Activated CD8-positive, alpha-beta T cell treated with anti-CD3 and anti-CD28 coated beads, Interleukin-2, amount 10 ng/mL, durations not matched to agents 7 days and 5 days (primary cell): Measurements from ENCODE around the gene NT5M. TPM values are rescaled to one million over a fixed set of nuclear protein-coding genes. Genes with fewer than 3 reads are reported as not detected.
A peak's percentile ranks its signal among the peaks of the same experiment; 100 is the strongest.
"Not testable (repeated sequence)": the region's sequence is repeated elsewhere in the genome, so short reads cannot be mapped to it uniquely, and the experiment has no call there.

Experiments
- ATAC-seq: fragments of 150-1000 bp; cut with Tn5 transposase; one replicate; pipeline ENCODE4 v1.10.0; 2021; ENCODE audit warnings: moderate library complexity
- CTCF ChIA-PET: fragments of 350-600 bp; sonication (Branson Sonifier 250); formaldehyde crosslinking; loops from one replicate; lab custom pipeline; 2021; ENCODE audit warnings: antibody characterized with exemption; lab: Charles Lee
- POLR2A ChIA-PET: fragments of 350-600 bp; sonication (Branson Sonifier 250); formaldehyde crosslinking; loops from one replicate; lab custom pipeline; 2021; ENCODE audit warnings: antibody characterized with exemption; lab: Charles Lee
- DNase-seq: peaks from one replicate; pipeline ENCODE4 v3.0.0-alpha.2; 2020
- H3K27ac Mint-ChIP-seq: one replicate; pipeline ENCODE4 v1.8.0; 2021; ENCODE audit warnings: mild to moderate bottlenecking, mixed read lengths
- H3K27me3 Mint-ChIP-seq: one replicate; pipeline ENCODE4 v1.8.0; 2021; ENCODE audit warnings: low read depth, mixed read lengths
- H3K36me3 Mint-ChIP-seq: one replicate; pipeline ENCODE4 v1.8.0; 2021; ENCODE audit warnings: low read depth, mixed read lengths
- H3K4me1 Mint-ChIP-seq: one replicate; pipeline ENCODE4 v1.8.0; 2021; ENCODE audit warnings: low read depth, mixed read lengths
- H3K4me3 Mint-ChIP-seq: one replicate; pipeline ENCODE4 v1.8.0; 2021; ENCODE audit warnings: mild to moderate bottlenecking, mixed read lengths
- H3K9me3 Mint-ChIP-seq: one replicate; pipeline ENCODE4 v1.8.0; 2022; ENCODE audit warnings: mixed read lengths; ENCODE audit not compliant: insufficient read depth
- total RNA-seq, 2 experiments: library from RNA; stranded (reverse); gene quantifications; one replicate each; pipeline ENCODE4 v1.2.3, GENCODE V29; 2021

The NT5M gene
- total RNA-seq, 2 experiments from 2014 or later = 8.3 to 9.0 TPM

DNA sequence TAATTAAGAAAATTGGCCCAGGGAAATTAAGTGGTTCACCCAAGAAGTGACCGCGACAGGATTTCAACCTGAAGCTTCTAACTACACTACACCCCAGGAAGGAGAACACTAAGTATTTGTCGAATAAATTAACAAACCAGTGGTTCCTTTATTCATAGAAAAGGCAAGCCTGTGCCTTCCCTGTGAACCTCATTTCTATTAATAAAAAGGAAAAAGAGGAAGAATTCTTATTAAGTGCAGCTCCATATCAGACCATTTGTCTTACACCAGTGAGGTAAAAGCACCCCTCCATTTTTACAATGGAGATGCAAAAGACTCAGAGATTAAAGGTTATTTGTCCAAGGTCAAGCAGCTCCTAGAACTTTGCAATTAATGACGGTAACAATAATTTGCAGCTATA is 23.9 kb upstream of the NT5M start:
- Mint-ChIP-seq H3K27ac (peak overlapping the region; percentile 94), H3K9me3 (no peaks in the 10 kb centered on the region), H3K4me1 (peaks cover 42% of the 10 kb centered on the region), H3K36me3 (peaks cover 17% of the 10 kb centered on the region), H3K4me3 (peak overlapping the region; percentile 91), H3K27me3 (peaks cover 3% of the 10 kb centered on the region)
- POLR2A ChIA-PET = interaction anchor here (1.2 to 4.6 kb wide), 3 partner anchors 22 to 100 kb away, joined by 4 to 33 read pairs (median 17); no protein-coding TSS in a partner anchor
- CTCF ChIA-PET = interaction anchor here (1.0 to 4.7 kb wide), 4 partner anchors 10 to 29 kb away, joined by 4 to 39 read pairs (median 10); no protein-coding TSS in a partner anchor
- no peak for DNase-seq
- no peak for ATAC-seq

DNA sequence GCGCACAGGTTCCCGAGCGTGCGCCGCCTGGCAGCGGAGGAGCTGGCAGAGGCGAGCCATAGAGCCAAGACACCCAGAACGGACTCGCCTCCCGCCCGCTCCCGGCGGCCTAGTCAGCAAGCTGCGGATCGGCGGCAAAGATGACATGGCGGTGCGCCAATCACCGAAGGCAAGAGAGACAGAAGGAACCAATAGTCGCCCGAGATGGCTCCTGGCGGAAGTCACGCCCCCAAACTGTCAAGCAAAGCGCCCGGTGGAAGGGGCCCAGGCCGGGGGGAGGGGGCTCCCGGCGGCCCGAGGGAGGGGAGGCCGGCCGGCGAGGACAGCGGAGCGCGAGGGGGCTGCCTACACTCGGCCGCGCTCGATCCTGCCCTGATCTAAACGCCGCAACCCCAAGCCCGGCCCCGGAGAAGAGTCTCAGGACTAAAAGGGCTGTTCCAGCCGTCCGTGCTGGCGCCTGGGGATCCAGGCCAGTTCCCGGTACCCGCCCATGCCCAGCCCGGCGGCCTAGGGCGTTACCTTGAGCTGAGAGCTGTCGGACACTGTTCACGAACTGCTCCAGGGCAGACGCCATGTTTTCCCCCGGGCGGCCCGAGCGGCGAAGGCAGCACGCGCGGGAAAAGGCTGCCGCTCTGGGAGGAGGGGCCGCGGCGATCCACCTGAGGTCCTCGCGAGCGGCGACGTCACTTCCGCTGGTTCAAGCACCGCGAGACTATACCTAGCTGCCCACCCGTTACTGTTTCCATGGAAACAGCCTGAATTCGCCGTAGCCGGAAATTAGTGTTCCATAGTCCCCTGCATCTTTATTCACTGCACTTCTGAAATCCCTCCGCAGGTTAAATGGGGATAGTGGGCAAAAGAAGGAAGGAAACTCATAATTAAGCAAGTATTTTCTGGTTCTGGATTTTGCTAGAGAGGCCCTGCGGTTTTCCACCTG is 22.3 kb upstream of the NT5M start, which contains the start of gene COPS3:
TSS of gene COPS3 (minus strand) at position 634 of the 937 bp plus-strand sequence. CDS start at position 574, 60 bp downstream.
- peak within 1 kb of the TSS; percentile 94 for H3K27ac Mint-ChIP-seq
- ChIA-PET POLR2A (interaction anchor here (0.6 to 4.6 kb wide), 17 partner anchors 11 to 887 kb away, joined by 3 to 33 read pairs (median 3); partner anchors contain the start of gene MPRIP), CTCF (interaction anchor here (0.7 to 4.7 kb wide), 6 partner anchors 11 to 139 kb away, joined by 3 to 39 read pairs (median 6); no protein-coding TSS in a partner anchor)
- ATAC-seq (peak; percentile 95), DNase-seq (peak; percentile 99)
- H3K36me3 Mint-ChIP-seq = peaks cover 13% of the 10 kb centered on the region
- peaks cover 3% of the 10 kb centered on the region for H3K27me3 Mint-ChIP-seq
- H3K4me1 Mint-ChIP-seq = peaks cover 39% of the 10 kb centered on the region
- H3K9me3 Mint-ChIP-seq = no peaks in the 10 kb centered on the region
- H3K4me3 Mint-ChIP-seq = peak within 1 kb of the TSS; percentile 91

DNA sequence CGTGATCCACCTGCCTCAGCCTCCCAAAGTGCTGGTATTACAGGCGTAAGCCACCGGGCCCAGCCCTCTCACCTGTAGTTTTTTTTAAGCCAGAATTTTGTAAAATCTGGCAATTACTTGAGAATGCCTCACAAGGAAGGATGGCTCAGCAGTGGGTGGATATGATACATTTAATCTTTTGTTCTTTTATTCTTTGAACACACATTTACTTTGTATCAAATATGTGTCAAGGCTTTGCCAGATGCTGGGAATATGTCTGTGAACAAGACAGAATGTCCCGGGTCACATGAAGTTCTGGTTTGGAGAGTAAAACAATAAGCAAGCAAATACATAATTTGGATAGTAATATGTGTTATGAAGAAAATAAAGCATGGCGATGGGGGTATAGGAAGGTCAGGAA is 17.2 kb upstream of the NT5M start:
- H3K27me3 Mint-ChIP-seq = peaks cover 3% of the 10 kb centered on the region
- ATAC-seq (no peak), DNase-seq (no peak)
- H3K36me3 Mint-ChIP-seq = no peaks in the 10 kb centered on the region
- H3K4me1 Mint-ChIP-seq = peaks cover 12% of the 10 kb centered on the region
- H3K9me3 Mint-ChIP-seq = no peaks in the 10 kb centered on the region
- H3K27ac Mint-ChIP-seq = no peak overlapping the region
- H3K4me3 Mint-ChIP-seq = no peak overlapping the region
- ChIA-PET POLR2A (no interaction called here), CTCF (no interaction called here)

DNA sequence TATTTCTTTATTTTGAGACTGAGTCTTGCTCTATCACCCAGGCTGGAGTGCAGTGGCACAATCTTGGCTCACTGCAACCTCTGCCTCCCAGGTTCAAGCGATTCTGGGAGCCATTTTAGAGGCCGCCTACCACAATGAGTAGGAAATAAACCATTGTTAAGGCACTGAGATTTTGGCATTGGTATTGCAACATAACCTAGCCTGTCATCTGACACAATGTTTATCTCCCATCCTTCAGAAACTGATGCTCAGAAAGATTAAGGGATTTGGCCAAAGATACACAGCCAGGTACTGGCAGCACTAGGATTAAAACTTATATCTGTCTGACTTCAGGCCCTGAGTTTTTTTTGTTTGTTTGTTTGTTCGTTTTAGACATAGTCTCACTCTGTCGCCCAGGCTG is 14.1 kb upstream of the NT5M start:
- no peaks in the 10 kb centered on the region for H3K36me3 Mint-ChIP-seq
- no peak overlapping the region for H3K4me3 Mint-ChIP-seq
- no peaks in the 10 kb centered on the region for H3K27me3 Mint-ChIP-seq
- CTCF ChIA-PET = interaction anchor here (1.8 kb wide), 1 partner anchor 19 kb away, joined by 9 read pairs; no protein-coding TSS in a partner anchor
- no peak for ATAC-seq
- H3K9me3 Mint-ChIP-seq = no peaks in the 10 kb centered on the region
- no peak overlapping the region for H3K27ac Mint-ChIP-seq
- POLR2A ChIA-PET = no interaction called here
- H3K4me1 Mint-ChIP-seq = no peaks in the 10 kb centered on the region
- no peak for DNase-seq

DNA sequence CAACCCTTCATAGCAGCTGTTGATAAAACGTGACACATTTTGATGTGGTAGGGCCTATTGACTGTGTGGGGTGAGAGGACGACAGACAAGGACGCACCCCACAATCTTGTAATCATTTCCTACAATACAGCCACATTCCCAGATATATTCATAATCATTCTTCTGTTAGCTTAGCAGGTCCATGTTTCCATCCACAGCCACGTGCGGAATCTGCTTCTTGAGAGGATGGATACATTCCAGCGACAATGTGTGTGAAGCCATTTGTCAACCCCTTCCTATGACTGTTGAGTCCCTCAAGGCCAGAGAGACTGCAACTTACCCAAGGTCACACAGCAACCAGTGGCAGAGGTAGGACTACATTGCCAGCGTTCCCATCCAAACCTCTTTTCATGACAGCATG is 13.5 kb upstream of the NT5M start:
- no peak for DNase-seq
- ChIA-PET POLR2A (no interaction called here), CTCF (interaction anchor here (1.1 kb wide), 1 partner anchor 23 kb away, joined by 3 read pairs; no protein-coding TSS in a partner anchor)
- Mint-ChIP-seq H3K27me3 (no peaks in the 10 kb centered on the region), H3K36me3 (no peaks in the 10 kb centered on the region), H3K4me3 (no peak overlapping the region), H3K27ac (no peak overlapping the region), H3K9me3 (no peaks in the 10 kb centered on the region), H3K4me1 (no peaks in the 10 kb centered on the region)
- ATAC-seq = no peak

DNA sequence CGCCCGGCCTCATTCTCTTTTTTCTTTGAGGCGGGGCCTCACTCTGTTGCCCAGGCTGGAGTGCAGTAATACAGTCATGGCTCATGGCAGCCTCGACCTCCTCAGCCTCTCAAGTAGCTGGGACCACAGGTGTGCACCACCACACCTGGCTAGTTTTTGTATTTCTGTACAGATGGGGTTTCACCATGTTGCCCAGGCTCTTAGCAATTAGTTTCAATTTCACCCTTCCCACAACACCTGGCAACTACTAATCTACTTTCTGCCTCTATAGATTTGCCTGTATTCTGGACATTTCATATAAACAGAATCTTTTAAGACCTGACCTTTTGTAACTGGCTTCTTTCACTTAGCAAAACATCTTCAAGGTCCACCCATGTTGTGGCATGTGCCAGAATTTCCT is 8.0 kb upstream of the NT5M start:
- no peak for DNase-seq
- no peak for ATAC-seq
- no peak overlapping the region for H3K27ac Mint-ChIP-seq
- H3K4me1 Mint-ChIP-seq = peaks cover 10% of the 10 kb centered on the region
- no peak overlapping the region for H3K4me3 Mint-ChIP-seq
- no peaks in the 10 kb centered on the region for H3K27me3 Mint-ChIP-seq
- POLR2A ChIA-PET = no interaction called here
- no peaks in the 10 kb centered on the region for H3K9me3 Mint-ChIP-seq
- no peaks in the 10 kb centered on the region for H3K36me3 Mint-ChIP-seq
- CTCF ChIA-PET = no interaction called here

DNA sequence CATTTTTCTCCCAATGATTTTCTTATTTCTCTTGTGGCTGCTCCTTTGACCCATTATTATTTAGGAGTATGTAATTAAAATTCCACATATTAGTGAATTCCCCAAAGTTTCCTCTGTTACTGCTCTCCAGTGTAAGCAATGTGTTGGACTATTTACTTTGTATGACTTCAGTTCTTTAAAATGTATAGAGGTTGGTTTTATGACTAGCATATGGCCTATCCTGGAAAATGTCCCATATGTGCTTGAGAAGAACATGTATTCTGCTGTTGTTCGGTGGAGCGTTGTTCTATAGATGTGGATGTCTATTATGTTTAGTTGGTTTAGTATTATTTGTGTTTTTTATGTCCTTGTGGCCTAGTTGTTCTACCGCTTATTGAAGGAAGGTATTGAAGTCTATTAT is 6.0 kb upstream of the NT5M start:
- Mint-ChIP-seq H3K4me3 (no peak overlapping the region), H3K36me3 (no peaks in the 10 kb centered on the region), H3K4me1 (peaks cover 18% of the 10 kb centered on the region), H3K27me3 (no peaks in the 10 kb centered on the region), H3K9me3 (no peaks in the 10 kb centered on the region), H3K27ac (no peak overlapping the region)
- ATAC-seq (no peak), DNase-seq (no peak)
- CTCF ChIA-PET = interaction anchor here (0.9 to 1.1 kb wide), 2 partner anchors 13 to 141 kb away, joined by 3 read pairs; no protein-coding TSS in a partner anchor
- POLR2A ChIA-PET = no interaction called here

DNA sequence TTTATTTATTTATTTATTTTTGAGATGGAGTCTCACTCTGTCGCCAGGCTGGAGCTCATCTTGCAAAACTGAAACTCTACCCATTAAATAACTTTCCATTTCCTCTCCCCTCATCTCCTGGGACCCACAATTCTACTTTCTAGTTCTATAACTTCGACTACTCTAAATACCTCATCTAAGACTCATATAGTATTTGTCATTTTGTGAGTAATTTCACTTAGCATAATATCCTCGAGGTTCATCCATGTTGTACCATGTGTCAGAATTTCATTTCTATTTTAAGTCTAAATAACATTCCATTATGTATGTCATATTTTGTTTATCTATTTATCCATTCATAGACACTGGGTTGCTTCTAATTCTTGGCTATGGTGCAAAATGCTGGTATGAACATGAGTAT is 5.1 kb upstream of the NT5M start:
- H3K27me3 Mint-ChIP-seq = no peaks in the 10 kb centered on the region
- CTCF ChIA-PET = interaction anchor here (0.9 to 1.1 kb wide), 2 partner anchors 14 to 142 kb away, joined by 3 read pairs; no protein-coding TSS in a partner anchor
- H3K36me3 Mint-ChIP-seq = no peaks in the 10 kb centered on the region
- no peak overlapping the region for H3K27ac Mint-ChIP-seq
- ATAC-seq = no peak
- DNase-seq = no peak
- peaks cover 24% of the 10 kb centered on the region for H3K4me1 Mint-ChIP-seq
- POLR2A ChIA-PET = no interaction called here
- no peak overlapping the region for H3K4me3 Mint-ChIP-seq
- H3K9me3 Mint-ChIP-seq = no peaks in the 10 kb centered on the region

DNA sequence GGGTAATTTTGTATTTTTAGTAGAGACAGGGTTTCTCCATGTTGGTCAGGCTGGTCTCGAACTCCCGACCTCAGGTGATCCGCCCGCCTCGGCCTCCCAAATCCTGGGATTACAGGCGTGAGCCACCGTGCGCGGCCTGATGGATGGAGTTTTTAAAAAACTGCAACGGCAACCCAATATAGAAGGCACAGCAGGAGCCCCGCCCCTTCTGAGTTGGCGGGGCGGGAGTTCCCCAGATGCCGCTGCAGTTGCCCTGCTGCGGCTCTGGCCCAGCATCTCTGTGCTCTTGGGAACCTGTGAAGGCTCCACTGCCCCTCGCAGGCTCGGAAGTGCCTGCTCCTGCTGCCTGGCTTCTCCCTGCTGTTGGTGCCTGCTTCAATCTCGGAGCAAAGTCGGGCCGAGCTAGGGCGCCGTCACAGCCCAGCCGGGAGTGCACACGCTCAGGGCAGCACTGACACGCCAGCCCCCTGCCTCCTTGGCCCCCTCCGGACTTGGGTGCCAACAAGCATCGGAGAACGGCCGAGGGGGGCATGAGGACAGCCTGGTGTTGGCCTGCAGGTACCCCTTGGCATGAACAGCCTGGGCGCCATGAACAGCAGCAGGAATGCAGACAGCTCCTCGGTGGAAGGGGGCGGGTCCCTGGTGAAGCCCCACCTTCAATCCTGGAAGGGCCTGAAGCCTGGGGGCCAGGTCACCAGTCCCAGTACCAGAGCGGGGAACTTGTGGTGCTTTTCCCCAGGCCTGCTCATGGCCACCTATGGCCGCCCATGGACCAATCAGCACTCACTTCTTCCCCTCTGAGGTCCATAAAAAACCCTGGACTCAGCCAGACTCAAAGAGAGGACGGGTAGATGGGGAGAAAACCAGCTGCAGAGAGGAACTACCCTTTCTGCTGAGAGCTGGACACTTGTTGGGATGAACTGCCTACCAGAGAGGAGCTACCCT is 2.3 kb upstream of the NT5M start:
- peaks cover 44% of the 10 kb centered on the region for H3K4me1 Mint-ChIP-seq
- peak overlapping the region; percentile 11 for H3K27ac Mint-ChIP-seq
- POLR2A ChIA-PET = interaction anchor here (1.1 to 2.1 kb wide), 2 partner anchors 21 to 34 kb away, joined by 3 to 17 read pairs; partner anchors contain the start of gene COPS3
- peaks cover 2% of the 10 kb centered on the region for H3K36me3 Mint-ChIP-seq
- no peaks in the 10 kb centered on the region for H3K27me3 Mint-ChIP-seq
- H3K4me3 Mint-ChIP-seq = peak overlapping the region; percentile 61
- DNase-seq = peak; percentile 60
- CTCF ChIA-PET = interaction anchor here (1.1 to 2.8 kb wide), 3 partner anchors 9 to 21 kb away, joined by 3 to 12 read pairs (median 3); no protein-coding TSS in a partner anchor
- H3K9me3 Mint-ChIP-seq = no peaks in the 10 kb centered on the region
- peak; percentile 38 for ATAC-seq

DNA sequence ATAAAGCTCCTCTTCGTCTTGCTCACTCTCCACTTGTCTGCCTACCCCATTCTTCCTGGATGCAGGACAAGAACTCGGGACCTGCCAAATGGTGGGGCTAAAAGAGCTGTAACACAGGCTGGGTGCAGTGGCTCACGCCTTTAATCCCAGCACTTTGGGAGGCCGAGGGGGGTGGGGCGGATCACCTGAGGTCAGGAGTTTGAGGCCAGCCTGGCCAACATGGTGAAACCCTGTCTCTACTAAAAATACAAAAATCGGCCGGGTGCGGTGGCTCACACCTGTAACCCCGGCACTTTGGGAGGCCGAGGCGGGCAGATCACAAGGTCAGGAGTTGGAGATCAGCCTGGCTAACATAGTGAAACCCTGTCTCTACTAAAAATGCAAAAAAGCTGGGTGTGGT is 1.5 kb upstream of the NT5M start:
- H3K27me3 Mint-ChIP-seq, H3K4me3 Mint-ChIP-seq, H3K27ac Mint-ChIP-seq, ATAC-seq, H3K36me3 Mint-ChIP-seq, DNase-seq, H3K9me3 Mint-ChIP-seq: not testable (repeated sequence)
- ChIA-PET CTCF (interaction anchor here (1.1 to 2.8 kb wide), 3 partner anchors 9 to 22 kb away, joined by 3 to 12 read pairs (median 3); no protein-coding TSS in a partner anchor), POLR2A (interaction anchor here (2.1 kb wide), 1 partner anchor 21 kb away, joined by 17 read pairs; the partner anchor contains the start of gene COPS3)
- H3K4me1 Mint-ChIP-seq = peaks cover 49% of the 10 kb centered on the region
